AG04449 (cell line): Measurements from ENCODE around the gene ITGB3.

Experiments used
- CTCF ChIA-PET: fragments of 350-600 bp; formaldehyde crosslinking; extraction: SDS; loops from one replicate; lab custom pipeline; 2021; ENCODE audit warnings: antibody characterized with exemption; lab: Yijun Ruan, JAX
- POLR2A ChIA-PET: fragments of 400-600, 350-600 bp; formaldehyde crosslinking; extraction: SDS; loops from one replicate; lab custom pipeline; 2020; ENCODE audit warnings: antibody characterized with exemption, inconsistent platforms; lab: Yijun Ruan, JAX
- DNase-seq: peaks from one replicate; pipeline ENCODE4 v3.0.0-alpha.2; 2010; ENCODE audit warnings: low read depth, low spot score
- H3K4me3 ChIP-seq: 2 replicates; pipeline ENCODE4 v1.5.1; 2011; ENCODE audit warnings: low read depth, mild to moderate bottlenecking, control low read depth, low read length
- TF ChIP-seq, protein P1 (sequence below): IDR thresholded peaks from one replicate; pipeline ENCODE4 v1.5.1; 2011; ENCODE audit warnings: mild to moderate bottlenecking, moderate library complexity, low read length, control low read depth, inconsistent platforms; ENCODE audit not compliant: insufficient read depth; ENCODE audit errors: missing control alignments

Gene ITGB3

DNA sequence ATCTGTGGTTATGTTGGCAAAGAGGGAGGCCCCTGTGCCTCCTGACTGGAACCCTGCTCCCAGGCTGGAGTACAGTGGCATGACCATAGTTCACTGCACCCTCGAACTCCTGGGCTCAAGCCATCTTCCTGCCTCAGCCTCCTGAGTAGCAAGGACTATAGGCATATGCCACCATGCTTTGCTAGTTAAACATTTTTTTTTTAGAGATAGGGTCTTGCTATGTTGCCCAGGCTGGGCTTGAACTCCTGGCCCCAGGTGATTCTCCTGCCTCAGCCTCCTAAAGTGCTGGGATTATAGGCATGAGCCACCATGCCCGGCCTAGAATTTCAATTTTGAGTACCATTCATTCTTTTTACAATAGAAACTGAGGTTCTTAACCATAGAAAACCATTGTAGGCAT lies 21.2 kb upstream of the ITGB3 start:
- TF ChIP-seq, protein P1, sequence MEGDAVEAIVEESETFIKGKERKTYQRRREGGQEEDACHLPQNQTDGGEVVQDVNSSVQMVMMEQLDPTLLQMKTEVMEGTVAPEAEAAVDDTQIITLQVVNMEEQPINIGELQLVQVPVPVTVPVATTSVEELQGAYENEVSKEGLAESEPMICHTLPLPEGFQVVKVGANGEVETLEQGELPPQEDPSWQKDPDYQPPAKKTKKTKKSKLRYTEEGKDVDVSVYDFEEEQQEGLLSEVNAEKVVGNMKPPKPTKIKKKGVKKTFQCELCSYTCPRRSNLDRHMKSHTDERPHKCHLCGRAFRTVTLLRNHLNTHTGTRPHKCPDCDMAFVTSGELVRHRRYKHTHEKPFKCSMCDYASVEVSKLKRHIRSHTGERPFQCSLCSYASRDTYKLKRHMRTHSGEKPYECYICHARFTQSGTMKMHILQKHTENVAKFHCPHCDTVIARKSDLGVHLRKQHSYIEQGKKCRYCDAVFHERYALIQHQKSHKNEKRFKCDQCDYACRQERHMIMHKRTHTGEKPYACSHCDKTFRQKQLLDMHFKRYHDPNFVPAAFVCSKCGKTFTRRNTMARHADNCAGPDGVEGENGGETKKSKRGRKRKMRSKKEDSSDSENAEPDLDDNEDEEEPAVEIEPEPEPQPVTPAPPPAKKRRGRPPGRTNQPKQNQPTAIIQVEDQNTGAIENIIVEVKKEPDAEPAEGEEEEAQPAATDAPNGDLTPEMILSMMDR, result no peak
- ChIA-PET CTCF (interaction anchor here (1.9 to 5.0 kb wide), 4 partner anchors 10 to 83 kb away, joined by 4 to 100 read pairs (median 14); no protein-coding TSS in a partner anchor), POLR2A (interaction anchor here (1.0 kb wide), 1 partner anchor 83 kb away, joined by 3 read pairs; no protein-coding TSS in a partner anchor)

DNA sequence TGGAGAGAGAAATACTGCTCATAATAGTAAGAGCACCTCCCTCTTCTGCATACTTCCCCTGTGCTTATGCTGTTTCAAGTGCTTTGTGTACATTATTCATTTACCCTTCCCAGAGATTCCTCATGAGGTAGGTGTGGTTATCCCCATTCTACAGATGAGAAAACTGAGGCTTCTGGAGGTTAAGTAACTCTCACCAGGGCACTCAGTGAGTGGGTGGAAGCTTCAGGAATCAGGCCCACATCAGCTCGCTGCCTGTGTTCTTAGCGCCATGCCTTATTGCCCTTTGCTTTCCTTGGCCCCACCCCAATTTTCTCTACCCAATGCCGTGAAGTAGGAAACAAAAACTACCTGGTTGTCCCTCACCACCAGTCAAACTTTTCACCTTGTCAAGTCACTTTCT lies 18.1 kb upstream of the ITGB3 start:
- TF ChIP-seq, protein P1, result no peak
- DNase-seq, result no peak
- H3K4me3 ChIP-seq, result no peak overlapping the region
- ChIA-PET POLR2A (no interaction called here), CTCF (interaction anchor here (1.1 to 4.6 kb wide), 2 partner anchors 77 to 80 kb away, joined by 4 to 22 read pairs; no protein-coding TSS in a partner anchor)

More for the DNA sequence above, 21.2 kb upstream of the ITGB3 start:
- DNase-seq, result no peak
- no peak overlapping the region for H3K4me3 ChIP-seq

DNA sequence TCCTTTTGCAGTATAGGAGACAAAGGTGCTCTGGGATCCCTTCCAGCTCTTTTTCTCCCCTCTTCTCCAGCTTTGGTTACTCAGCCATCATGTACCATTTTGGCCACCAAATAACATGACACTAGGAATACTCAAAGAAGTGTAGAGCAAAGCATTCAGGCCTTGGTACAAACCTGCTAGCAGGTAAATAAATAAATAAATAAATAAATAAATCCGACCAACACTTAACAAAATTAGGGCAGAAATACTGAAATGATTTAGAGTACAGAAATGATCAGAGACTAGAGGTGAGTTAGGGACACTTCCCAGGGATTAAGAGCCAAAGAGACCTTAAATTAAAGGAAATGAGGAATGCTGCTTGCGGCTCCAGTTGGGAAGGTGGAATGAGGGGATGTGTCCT lies 17.7 kb upstream of the ITGB3 start:
- ChIA-PET POLR2A (no interaction called here), CTCF (interaction anchor here (4.6 kb wide), 1 partner anchor 79 kb away, joined by 22 read pairs; no protein-coding TSS in a partner anchor)
- TF ChIP-seq, protein P1, result no peak

DNA sequence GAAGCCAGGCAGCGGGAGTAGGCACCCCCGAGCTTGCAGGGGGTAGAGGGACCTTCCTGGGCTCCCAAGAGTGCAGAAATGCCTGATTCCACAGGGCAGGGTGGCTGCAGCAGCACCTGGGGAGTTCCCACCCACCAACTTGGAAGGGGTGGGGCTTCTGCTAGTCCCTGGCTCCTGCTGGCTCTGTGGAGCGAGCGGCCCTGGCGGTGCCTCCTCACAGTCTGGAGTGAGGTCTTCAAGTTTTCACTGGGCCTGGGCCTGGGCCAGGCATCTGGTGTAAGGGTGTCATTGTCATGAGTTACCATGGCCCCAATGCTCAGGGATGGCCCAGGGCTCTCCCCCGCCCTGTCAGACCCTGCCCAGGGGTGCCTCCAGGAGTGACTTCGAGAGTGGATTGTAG lies 15.8 kb upstream of the ITGB3 start:
- CTCF ChIA-PET, result interaction anchor here (6.6 kb wide), 1 partner anchor 8 kb away, joined by 40 read pairs; no protein-coding TSS in a partner anchor
- POLR2A ChIA-PET, result no interaction called here
- DNase-seq, result no peak
- H3K4me3 ChIP-seq, result no peak overlapping the region
- TF ChIP-seq, protein P1, result no peak

More for the DNA sequence above, 17.7 kb upstream of the ITGB3 start:
- H3K4me3 ChIP-seq, result no peak overlapping the region
- DNase-seq, result no peak

DNA sequence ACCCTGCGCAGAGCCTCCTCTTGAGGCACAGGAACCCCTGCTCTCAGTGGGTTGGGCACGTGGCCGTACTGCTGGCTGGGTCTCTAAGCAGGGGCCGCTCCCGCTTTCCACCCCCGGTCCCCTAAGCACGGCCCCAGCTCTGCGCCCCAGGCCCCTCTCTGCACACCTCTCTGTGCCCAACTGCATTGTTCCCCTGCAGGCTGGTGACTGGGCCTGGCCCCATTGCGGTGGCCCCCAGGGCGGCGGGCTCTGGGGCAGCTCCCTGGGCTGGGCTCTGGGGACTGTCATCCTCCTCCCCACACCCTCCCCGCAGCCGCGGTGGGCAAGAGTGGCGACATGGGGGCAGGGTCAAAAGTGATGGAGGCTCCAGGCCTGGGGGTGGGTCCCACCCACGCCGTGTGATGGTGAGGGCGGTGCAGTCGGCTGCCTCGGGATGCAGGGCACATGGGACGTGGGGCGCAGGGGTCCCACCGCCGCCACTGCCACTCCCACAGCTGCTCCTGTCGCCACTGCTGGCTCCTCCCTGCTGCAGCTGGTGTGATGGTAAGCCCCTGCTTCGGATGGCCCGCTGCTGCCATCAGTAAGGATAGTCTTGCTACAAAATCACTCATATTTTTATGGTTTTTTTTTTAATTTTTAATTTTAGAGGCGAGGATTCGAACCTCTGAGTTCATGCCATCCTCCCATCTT lies 15.2 kb upstream of the ITGB3 start:
- no peak overlapping the region for H3K4me3 ChIP-seq
- DNase-seq, result no peak
- TF ChIP-seq, protein P1, result no peak
- ChIA-PET CTCF (interaction anchor here (6.6 kb wide), 1 partner anchor 9 kb away, joined by 40 read pairs; no protein-coding TSS in a partner anchor), POLR2A (no interaction called here)

DNA sequence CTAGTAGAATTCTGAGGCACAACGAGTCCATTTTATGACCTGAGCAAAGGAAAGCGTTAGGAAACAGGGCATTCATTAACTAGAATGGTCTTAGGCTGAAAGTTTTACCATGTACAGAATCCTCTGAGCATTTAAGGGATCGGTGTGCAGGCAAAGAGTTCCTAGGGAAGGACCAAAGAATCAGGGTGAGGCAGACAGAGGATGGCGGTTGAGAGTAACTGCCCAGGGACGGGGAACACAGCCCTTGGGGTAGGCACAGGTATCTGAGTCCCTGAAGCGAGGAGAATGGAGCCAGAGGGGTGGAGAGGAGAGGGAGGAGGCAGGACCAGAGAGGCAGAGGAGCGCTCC lies 14.0 kb upstream of the ITGB3 start:
- TF ChIP-seq, protein P1, result no peak
- ChIA-PET CTCF (interaction anchor here (1.0 to 6.6 kb wide), 5 partner anchors 10 to 376 kb away, joined by 3 to 40 read pairs (median 4); no protein-coding TSS in a partner anchor), POLR2A (interaction anchor here (0.9 to 1.3 kb wide), 3 partner anchors 14 to 76 kb away, joined by 3 to 4 read pairs (median 4); partner anchors contain the start of gene ITGB3)
- no peak overlapping the region for H3K4me3 ChIP-seq
- no peak for DNase-seq
